Measurements from ENCODE around the gene CD59. TPM values are rescaled to one million over a fixed set of nuclear protein-coding genes. Genes with fewer than 3 reads are reported as not detected.

CD59 gene
- total RNA-seq, 2 donors from 2014 or later, result 68.2 to 194 TPM

GRCh38 chr11:33704240-33705002, 31.8 kb downstream of the CD59 start:
- TF ChIP-seq CTCF (IDR thresholded peaks at IDR 0.05) (no peak), POLR2A (IDR thresholded peaks at IDR 0.05) (no peak)
- ATAC-seq (no peak), DNase-seq (no peak)
- Histone ChIP-seq H3K4me1 (peaks cover 62% of the 10 kb centered on the region), H3K27ac (peak overlapping the region; percentile 53 to 88 (median 80)), H3K36me3 (replicated peaks in 1 of 2; ENCODE audit: insufficient read depth in 1 of 2, low read depth in 2 of 2) (peaks cover 0 to 5% of the 10 kb centered on the region in 2 donors), H3K4me3 (no peak overlapping the region), H3K27me3 (no peaks in the 10 kb centered on the region), H3K9me3 (no peaks in the 10 kb centered on the region)
- 54% methylated on average over 7 of the region's 7 CpGs for WGBS, 2 donors
- intact Hi-C loops (cut with DNase I), result no loop called here

- Histone ChIP-seq H3K36me3 (replicated peaks in 1 of 2; ENCODE audit: insufficient read depth in 1 of 2, low read depth in 2 of 2) (peaks cover 0 to 3% of the 10 kb centered on the region in 2 donors), H3K27ac (peak overlapping the region; percentile 53 to 88 (median 80)), H3K27me3 (no peaks in the 10 kb centered on the region), H3K4me3 (no peak overlapping the region), H3K9me3 (no peaks in the 10 kb centered on the region), H3K4me1 (peaks cover 65% of the 10 kb centered on the region)
- intact Hi-C loops (cut with DNase I), result no loop called here
- TF ChIP-seq POLR2A (IDR thresholded peaks at IDR 0.05), result peak in 2 of 3 donors; percentile 5 to 14
- no peak for TF ChIP-seq CTCF (IDR thresholded peaks at IDR 0.05)
- DNase-seq (peak in 2 of 4 donors; percentile 39 to 46), ATAC-seq (no peak)
- WGBS, 2 donors, result 57 to 74% methylated on average over 3 to 4 of the region's 4 CpGs
Observed at GRCh38 chr11:33703788-33704187, 32.4 kb downstream of the CD59 start.

- DNase-seq (no peak), ATAC-seq (no peak)
- H3K9me3 ChIP-seq, result no peaks in the 10 kb centered on the region
- H3K4me1 ChIP-seq, result peaks cover 71% of the 10 kb centered on the region
- 54 to 64% methylated on average over 5 of the region's 5 CpGs for WGBS, 2 donors
- intact Hi-C loops (cut with DNase I), result no loop called here
- no peaks in the 10 kb centered on the region for H3K36me3 ChIP-seq (replicated peaks in 1 of 2; ENCODE audit: insufficient read depth in 1 of 2, low read depth in 2 of 2)
- peak overlapping the region in 3 of 4 donors; percentile 78 to 88 (median 83) for H3K27ac ChIP-seq
- no peak overlapping the region for H3K4me3 ChIP-seq
- H3K27me3 ChIP-seq, result no peaks in the 10 kb centered on the region
- TF ChIP-seq POLR2A (IDR thresholded peaks at IDR 0.05) (no peak), CTCF (IDR thresholded peaks at IDR 0.05) (no peak)
Observed at GRCh38 chr11:33703234-33703633, 33.0 kb downstream of the CD59 start.

GRCh38 chr11:33701302-33702230, 34.7 kb downstream of the CD59 start:
- no peaks in the 10 kb centered on the region for H3K36me3 ChIP-seq (replicated peaks in 1 of 2; ENCODE audit: insufficient read depth in 1 of 2, low read depth in 2 of 2)
- DNase-seq (peak in 3 of 4 donors; percentile 39 to 54 (median 54)), ATAC-seq (peak; percentile 13)
- H3K4me1 ChIP-seq, result peaks cover 74% of the 10 kb centered on the region
- intact Hi-C loops (cut with DNase I), result no loop called here
- peak overlapping the region; percentile 78 to 88 (median 81) for H3K27ac ChIP-seq
- no peaks in the 10 kb centered on the region for H3K9me3 ChIP-seq
- TF ChIP-seq POLR2A (IDR thresholded peaks at IDR 0.05), result peak in 1 of 3 donors; percentile 18
- no peak for TF ChIP-seq CTCF (IDR thresholded peaks at IDR 0.05)
- H3K4me3 ChIP-seq, result no peak overlapping the region
- no peaks in the 10 kb centered on the region for H3K27me3 ChIP-seq
- 8 to 13% methylated on average over 7 of the region's 7 CpGs for WGBS, 2 donors
